ENCODE data around the gene TSR3.
A peak's percentile ranks its signal among the peaks of the same experiment; 100 is the strongest.

The TSR3 gene

GRCh38 chr16:1377406-1378010 lies 25.8 kb upstream of the TSR3 start:
- no peak for DNase-seq (ENCODE audit: low read depth)

GRCh38 chr16:1375741-1376410 lies 24.2 kb upstream of the TSR3 start:
- DNase-seq (ENCODE audit: low read depth): no peak

- DNase-seq (ENCODE audit: low read depth): no peak
These were observed 23.6 kb upstream of the TSR3 start for GRCh38 chr16:1375298-1375640.

GRCh38 chr16:1374418-1375297 lies 23.0 kb upstream of the TSR3 start:
- DNase-seq (ENCODE audit: low read depth): no peak

GRCh38 chr16:1372292-1372950 lies 20.7 kb upstream of the TSR3 start:
- DNase-seq (ENCODE audit: low read depth): no peak

- DNase-seq (ENCODE audit: low read depth): no peak
These were observed 19.6 kb upstream of the TSR3 start for GRCh38 chr16:1371054-1371978.

GRCh38 chr16:1367486-1368174 lies 16.0 kb upstream of the TSR3 start:
- DNase-seq (ENCODE audit: low read depth): no peak

- no peak for DNase-seq (ENCODE audit: low read depth)
These were observed 15.1 kb upstream of the TSR3 start for GRCh38 chr16:1366712-1367299.

GRCh38 chr16:1366060-1366711 lies 14.5 kb upstream of the TSR3 start:
- no peak for DNase-seq (ENCODE audit: low read depth)

- no peak for DNase-seq (ENCODE audit: low read depth)
These were observed 12.8 kb upstream of the TSR3 start for GRCh38 chr16:1364510-1364909.

GRCh38 chr16:1363501-1364041 lies 11.9 kb upstream of the TSR3 start:
- peak; percentile 56 for DNase-seq (ENCODE audit: low read depth)

- DNase-seq (ENCODE audit: low read depth): no peak
These were observed 11.1 kb upstream of the TSR3 start for GRCh38 chr16:1362807-1363206.

- DNase-seq (ENCODE audit: low read depth): no peak
These were observed 10.1 kb upstream of the TSR3 start for GRCh38 chr16:1361685-1362360.

- no peak for DNase-seq (ENCODE audit: low read depth)
These were observed 6.4 kb upstream of the TSR3 start for GRCh38 chr16:1357906-1358566.

- no peak for DNase-seq (ENCODE audit: low read depth)
These were observed 4.6 kb upstream of the TSR3 start for GRCh38 chr16:1356061-1356900.

- no peak for DNase-seq (ENCODE audit: low read depth)
These were observed 3.9 kb upstream of the TSR3 start for GRCh38 chr16:1355591-1355990.

- DNase-seq (ENCODE audit: low read depth): no peak
These were observed 3.3 kb upstream of the TSR3 start for GRCh38 chr16:1354815-1355540.
